Measurements from ENCODE around the gene TRAPPC3L. TPM values are rescaled to one million over a fixed set of nuclear protein-coding genes. Genes with fewer than 3 reads are reported as not detected.
A peak's percentile ranks its signal among the peaks of the same experiment; 100 is the strongest.

The TRAPPC3L gene
- total and polyA plus RNA-seq, 10 donors = 0.33 to 6.3 (median 2.9) TPM

- 80 to 94% (median 86%) methylated on average over 7 of the region's 7 CpGs for WGBS, 5 donors
- no peaks in the 10 kb centered on the region for H3K36me3 ChIP-seq
- H3K27ac ChIP-seq = no peak overlapping the region
- intact Hi-C loops (cut with DNase I; ENCODE audit: low total_unique reads) = no loop called here
- H3K9me3 ChIP-seq = no peaks in the 10 kb centered on the region
- TF ChIP-seq CTCF (IDR thresholded peaks at IDR 0.05 in 8 of 11, conservative IDR thresholded peaks at IDR 0.05 in 3 of 11) (no peak), POLR2A (IDR thresholded peaks at IDR 0.05) (no peak), POLR2AphosphoS5 (IDR thresholded peaks at IDR 0.05) (no peak)
- no peak for DNase-seq
- H3K27me3 ChIP-seq (replicated peaks in 1 of 7) = peaks cover 0 to 20% (median 0%) of the 10 kb centered on the region in 7 donors
- peaks cover 0 to 23% (median 14%) of the 10 kb centered on the region in 6 donors for H3K4me1 ChIP-seq
- no peak overlapping the region for H3K4me3 ChIP-seq
These were observed 18.8 kb upstream of the TRAPPC3L start for GRCh38 chr6:116564311-116564710.

GRCh38 chr6:116563830-116564229 is 18.3 kb upstream of the TRAPPC3L start:
- Histone ChIP-seq H3K27ac (no peak overlapping the region), H3K36me3 (no peaks in the 10 kb centered on the region), H3K27me3 (replicated peaks in 1 of 7) (peaks cover 0 to 20% (median 0%) of the 10 kb centered on the region in 7 donors), H3K9me3 (no peaks in the 10 kb centered on the region), H3K4me1 (peaks cover 0 to 19% (median 9%) of the 10 kb centered on the region in 6 donors), H3K4me3 (no peak overlapping the region)
- TF ChIP-seq POLR2AphosphoS5 (IDR thresholded peaks at IDR 0.05) (no peak), CTCF (IDR thresholded peaks at IDR 0.05 in 8 of 11, conservative IDR thresholded peaks at IDR 0.05 in 3 of 11) (no peak), POLR2A (IDR thresholded peaks at IDR 0.05) (no peak)
- 90 to 97% (median 94%) methylated on average over 9 of the region's 9 CpGs for WGBS, 5 donors
- intact Hi-C loops (cut with DNase I; ENCODE audit: low total_unique reads) = no loop called here
- peak; percentile 69 for DNase-seq

- H3K4me3 ChIP-seq = no peak overlapping the region
- WGBS, 5 donors = 62 to 78% (median 69%) methylated on average over 3 of the region's 3 CpGs
- H3K27ac ChIP-seq = peak overlapping the region in 1 of 8 donors; percentile 20
- TF ChIP-seq POLR2A (IDR thresholded peaks at IDR 0.05) (no peak), POLR2AphosphoS5 (IDR thresholded peaks at IDR 0.05) (no peak), CTCF (IDR thresholded peaks at IDR 0.05 in 8 of 11, conservative IDR thresholded peaks at IDR 0.05 in 3 of 11) (no peak)
- H3K27me3 ChIP-seq (replicated peaks in 1 of 7) = peaks cover 0 to 20% (median 0%) of the 10 kb centered on the region in 7 donors
- DNase-seq = no peak
- no peaks in the 10 kb centered on the region for H3K9me3 ChIP-seq
- H3K4me1 ChIP-seq = peaks cover 0 to 12% (median 5%) of the 10 kb centered on the region in 6 donors
- intact Hi-C loops (cut with DNase I; ENCODE audit: low total_unique reads) = no loop called here
- no peaks in the 10 kb centered on the region for H3K36me3 ChIP-seq
These were observed 17.1 kb upstream of the TRAPPC3L start for GRCh38 chr6:116562614-116563013.

GRCh38 chr6:116562019-116562403 is 16.5 kb upstream of the TRAPPC3L start:
- H3K27me3 ChIP-seq (replicated peaks in 1 of 7) = peaks cover 0 to 20% (median 0%) of the 10 kb centered on the region in 7 donors
- intact Hi-C loops (cut with DNase I; ENCODE audit: low total_unique reads) = no loop called here
- no peak for DNase-seq
- 90 to 98% (median 96%) methylated on average over 4 of the region's 4 CpGs for WGBS, 5 donors
- peak overlapping the region in 1 of 8 donors; percentile 20 for H3K27ac ChIP-seq
- TF ChIP-seq CTCF (IDR thresholded peaks at IDR 0.05 in 8 of 11, conservative IDR thresholded peaks at IDR 0.05 in 3 of 11) (no peak), POLR2AphosphoS5 (IDR thresholded peaks at IDR 0.05) (no peak), POLR2A (IDR thresholded peaks at IDR 0.05) (no peak)
- H3K9me3 ChIP-seq = no peaks in the 10 kb centered on the region
- no peaks in the 10 kb centered on the region for H3K36me3 ChIP-seq
- no peak overlapping the region for H3K4me3 ChIP-seq
- peaks cover 0 to 12% (median 5%) of the 10 kb centered on the region in 6 donors for H3K4me1 ChIP-seq
